ENCODE data around the gene NRG2. TPM values are rescaled to one million over a fixed set of nuclear protein-coding genes. Genes with fewer than 3 reads are reported as not detected.

The NRG2 gene
- total RNA-seq, 1 experiment from 2014 or later = 0.14 TPM

GRCh38 chr5:140041099-140041491, 2.0 kb downstream of the NRG2 start:
- DNase-seq (ENCODE audit: low spot score) = no peak

GRCh38 chr5:140040358-140040757, 2.7 kb downstream of the NRG2 start:
- no peak for DNase-seq (ENCODE audit: low spot score)

- no peak for DNase-seq (ENCODE audit: low spot score)
These were observed 3.5 kb downstream of the NRG2 start for GRCh38 chr5:140039561-140039960.

- DNase-seq (ENCODE audit: low spot score) = peak; percentile 23
These were observed 4.6 kb downstream of the NRG2 start for GRCh38 chr5:140038373-140038957.

GRCh38 chr5:140037012-140037411, 6.1 kb downstream of the NRG2 start:
- no peak for DNase-seq (ENCODE audit: low spot score)

GRCh38 chr5:140035881-140036280, 7.2 kb downstream of the NRG2 start:
- DNase-seq (ENCODE audit: low spot score) = no peak

GRCh38 chr5:140033037-140033760, 9.9 kb downstream of the NRG2 start:
- no peak for DNase-seq (ENCODE audit: low spot score)

GRCh38 chr5:140032296-140032695, 10.8 kb downstream of the NRG2 start:
- DNase-seq (ENCODE audit: low spot score) = no peak

- no peak for DNase-seq (ENCODE audit: low spot score)
These were observed 15.3 kb downstream of the NRG2 start for GRCh38 chr5:140027807-140028206.

GRCh38 chr5:140025736-140026135, 17.4 kb downstream of the NRG2 start:
- no peak for DNase-seq (ENCODE audit: low spot score)

GRCh38 chr5:140024928-140025327, 18.2 kb downstream of the NRG2 start:
- no peak for DNase-seq (ENCODE audit: low spot score)

GRCh38 chr5:140023611-140024191, 19.4 kb downstream of the NRG2 start:
- DNase-seq (ENCODE audit: low spot score) = no peak

GRCh38 chr5:140020601-140021177, 22.4 kb downstream of the NRG2 start:
- no peak for DNase-seq (ENCODE audit: low spot score)

GRCh38 chr5:140018920-140019644, 24.0 kb downstream of the NRG2 start:
- DNase-seq (ENCODE audit: low spot score) = no peak

GRCh38 chr5:140018517-140018916, 24.6 kb downstream of the NRG2 start:
- no peak for DNase-seq (ENCODE audit: low spot score)

GRCh38 chr5:140018096-140018481, 25.0 kb downstream of the NRG2 start:
- DNase-seq (ENCODE audit: low spot score) = no peak

GRCh38 chr5:140017397-140018095, 25.6 kb downstream of the NRG2 start:
- no peak for DNase-seq (ENCODE audit: low spot score)

- no peak for DNase-seq (ENCODE audit: low spot score)
These were observed 27.4 kb downstream of the NRG2 start for GRCh38 chr5:140015706-140016105.

- no peak for DNase-seq (ENCODE audit: low spot score)
These were observed 28.3 kb downstream of the NRG2 start for GRCh38 chr5:140014751-140015150.

GRCh38 chr5:140013536-140013935, 29.6 kb downstream of the NRG2 start:
- DNase-seq (ENCODE audit: low spot score) = no peak

GRCh38 chr5:140012443-140012842, 30.7 kb downstream of the NRG2 start:
- no peak for DNase-seq (ENCODE audit: low spot score)

Data from H4 (cell line).